Activated naive CD4-positive, alpha-beta T cell (primary cell): Measurements from ENCODE around the gene SPRING1.

ENCODE experiments used
- DNase-seq, 4 experiments: peaks; one replicate each; lab custom pipeline; 2025; lab: John Stamatoyannopoulos, UW

Gene SPRING1

DNA sequence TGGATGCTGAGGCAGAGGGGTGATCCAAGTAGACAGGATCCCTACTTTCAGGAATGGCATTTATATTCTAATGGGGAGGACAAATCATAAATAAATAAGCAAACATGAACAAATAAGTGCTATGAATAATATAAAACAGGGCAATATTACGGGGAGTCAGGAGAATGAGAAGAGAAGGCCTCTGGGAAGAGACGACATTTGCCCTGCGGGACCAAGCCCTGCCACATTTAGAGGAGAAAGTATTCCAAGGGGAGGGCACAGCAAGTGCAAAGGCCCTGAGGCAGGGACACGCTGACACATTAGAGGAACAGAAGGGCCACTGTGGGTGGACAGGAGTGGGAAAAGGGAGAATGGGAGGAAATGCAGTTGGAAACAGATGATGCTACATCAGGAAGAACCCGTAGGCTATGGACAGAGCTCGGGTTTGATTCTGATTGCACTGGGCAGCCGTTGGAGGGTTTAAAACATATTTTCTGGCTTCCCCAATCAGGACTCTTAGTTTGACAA is 1.6 kb upstream of the SPRING1 start:
- DNase-seq, result no peak

- DNase-seq, result no peak
These were observed 701 bp downstream of the SPRING1 start for GRCh38 chr12:116736962-116737773.

GRCh38 chr12:116735951-116736599 is 1.8 kb downstream of the SPRING1 start:
- no peak for DNase-seq

DNA sequence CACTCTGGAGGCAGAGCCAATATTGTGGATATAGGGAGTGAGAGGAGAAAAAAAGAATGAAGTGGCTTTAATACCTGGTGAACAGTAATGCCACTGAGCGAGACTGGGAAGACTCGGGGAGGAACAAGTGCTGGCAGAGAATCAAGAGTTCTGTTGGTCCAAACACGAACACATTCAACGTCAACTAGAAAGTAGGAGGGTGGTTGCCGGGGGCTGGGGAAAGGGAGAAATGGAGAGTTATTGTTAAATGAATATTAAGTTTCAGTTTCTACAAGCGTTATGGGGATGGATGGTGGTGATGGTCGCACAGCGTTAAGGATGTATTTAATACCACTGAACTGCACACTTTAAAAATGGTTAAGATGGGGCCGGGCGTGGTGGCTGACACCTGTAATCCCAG is 2.8 kb downstream of the SPRING1 start:
- DNase-seq, result no peak

GRCh38 chr12:116734156-116734768 is 3.6 kb downstream of the SPRING1 start:
- no peak for DNase-seq

DNA sequence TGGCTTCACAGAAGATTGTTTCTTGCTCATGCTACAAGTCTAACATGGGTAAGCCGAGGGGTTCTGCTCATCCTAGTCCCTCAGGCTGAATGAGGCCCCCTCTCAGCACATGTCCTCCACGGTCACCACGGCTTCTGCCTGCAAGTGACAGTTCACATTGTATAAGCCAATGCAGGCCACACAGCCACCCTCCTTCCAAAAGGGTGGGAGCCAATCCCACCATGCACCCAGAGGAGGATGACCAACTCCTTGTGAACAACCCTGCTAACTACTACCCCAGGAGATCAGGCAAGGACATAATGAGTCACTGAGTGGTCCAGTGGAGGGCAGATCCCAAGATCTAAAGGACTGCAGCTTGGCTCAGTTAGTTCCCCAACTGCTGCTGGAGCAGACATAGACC is 6.1 kb downstream of the SPRING1 start:
- no peak for DNase-seq

GRCh38 chr12:116727891-116728290 is 10.0 kb downstream of the SPRING1 start:
- DNase-seq, result no peak

DNA sequence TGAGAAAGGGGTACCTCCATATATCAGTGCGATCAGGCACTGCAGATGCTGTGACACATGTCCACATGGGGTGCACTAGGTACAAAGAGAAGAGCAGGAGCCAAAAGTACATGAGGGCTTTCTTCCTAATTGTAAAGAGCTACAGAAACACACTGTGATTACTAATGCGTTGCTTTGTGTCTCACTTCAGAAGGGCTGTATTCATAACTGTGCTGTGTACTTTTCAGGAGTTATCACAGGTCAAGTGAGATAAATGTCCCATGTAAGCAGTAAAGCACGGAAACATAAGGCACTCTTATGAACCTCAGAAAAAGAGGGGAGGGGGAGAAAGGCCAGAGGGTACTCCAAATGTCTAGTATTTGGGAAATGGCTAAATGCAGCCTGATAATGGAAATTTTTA is 10.6 kb downstream of the SPRING1 start:
- no peak for DNase-seq

DNA sequence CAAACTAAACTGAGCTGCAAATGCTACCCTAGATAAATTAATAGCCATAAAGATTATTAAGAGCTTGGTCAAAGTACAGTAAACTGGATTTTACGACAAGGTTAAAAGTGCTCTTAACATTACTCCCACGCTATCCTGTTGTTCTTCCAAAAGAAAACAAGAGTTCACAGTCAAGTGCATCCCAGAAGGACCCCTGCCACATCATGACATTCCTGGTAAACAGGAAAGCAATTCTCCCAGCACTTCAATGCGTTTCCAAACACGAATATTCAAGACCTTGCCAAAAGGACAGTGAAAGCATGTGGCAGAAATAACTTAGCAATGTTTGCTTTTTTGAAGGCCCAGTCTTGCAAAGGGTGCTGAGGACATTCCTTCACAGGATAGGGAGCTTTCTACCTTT is 11.2 kb downstream of the SPRING1 start:
- DNase-seq, result no peak

GRCh38 chr12:116722245-116722644 is 15.6 kb downstream of the SPRING1 start:
- no peak for DNase-seq

- no peak for DNase-seq
These were observed 17.9 kb downstream of the SPRING1 start for GRCh38 chr12:116719731-116720528.

DNA sequence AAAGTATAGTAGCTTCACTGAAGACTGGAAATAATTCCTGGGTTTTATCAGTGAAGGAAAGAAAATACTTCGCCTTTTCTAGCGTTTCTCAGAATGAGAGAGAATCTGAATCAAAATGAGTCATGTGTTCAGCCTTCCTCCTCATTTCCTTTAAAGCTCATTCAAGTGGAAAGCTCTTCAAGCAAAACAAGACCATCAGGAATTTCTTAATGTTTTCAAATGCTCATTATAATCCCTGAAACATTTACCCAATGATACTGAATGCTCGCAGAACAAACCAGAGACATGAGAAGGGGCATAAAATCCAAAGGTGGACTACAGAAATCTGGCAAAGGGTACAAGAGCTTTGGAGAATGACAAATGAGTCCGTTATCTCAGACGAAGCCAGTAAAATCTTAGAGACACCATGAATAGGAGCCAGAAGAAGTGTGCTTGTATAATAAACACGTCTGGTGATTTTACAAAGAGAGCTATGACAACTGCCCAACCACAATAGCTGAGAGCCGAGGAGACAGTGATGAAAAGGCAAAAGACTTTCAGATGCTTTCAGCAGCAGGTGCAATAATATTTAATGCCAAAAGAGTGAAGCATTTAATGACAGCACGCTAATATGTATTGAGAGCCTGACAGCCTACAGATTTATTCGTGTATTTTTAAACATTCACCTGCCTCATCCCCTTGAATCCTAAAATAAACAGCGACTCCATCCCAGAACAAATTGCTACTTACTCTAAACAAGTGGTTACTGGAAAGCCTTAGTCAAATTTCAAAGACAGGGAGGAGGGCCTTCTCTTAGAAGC is 19.0 kb downstream of the SPRING1 start:
- no peak for DNase-seq

- no peak for DNase-seq
These were observed 20.1 kb downstream of the SPRING1 start for GRCh38 chr12:116717466-116718437.

DNA sequence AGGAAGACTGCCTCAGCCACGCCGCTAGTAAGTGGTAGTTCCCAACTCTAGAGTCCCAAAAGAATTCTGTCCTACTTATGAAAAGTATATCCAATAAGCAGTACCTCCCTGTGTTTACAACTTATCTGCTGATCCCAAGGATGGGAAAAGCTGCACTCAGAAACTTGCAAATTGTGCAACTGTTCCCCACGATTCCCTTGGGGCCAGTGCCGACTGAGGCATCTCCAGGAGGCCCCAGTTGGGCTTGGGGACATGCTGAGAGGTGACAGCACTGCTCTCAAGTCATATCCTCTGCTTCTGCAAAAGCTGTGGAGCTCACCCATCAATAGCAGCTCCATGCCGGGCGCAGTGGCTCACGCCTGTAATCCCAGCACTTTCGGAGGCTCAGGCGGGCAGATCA is 23.7 kb downstream of the SPRING1 start:
- DNase-seq, result no peak

DNA sequence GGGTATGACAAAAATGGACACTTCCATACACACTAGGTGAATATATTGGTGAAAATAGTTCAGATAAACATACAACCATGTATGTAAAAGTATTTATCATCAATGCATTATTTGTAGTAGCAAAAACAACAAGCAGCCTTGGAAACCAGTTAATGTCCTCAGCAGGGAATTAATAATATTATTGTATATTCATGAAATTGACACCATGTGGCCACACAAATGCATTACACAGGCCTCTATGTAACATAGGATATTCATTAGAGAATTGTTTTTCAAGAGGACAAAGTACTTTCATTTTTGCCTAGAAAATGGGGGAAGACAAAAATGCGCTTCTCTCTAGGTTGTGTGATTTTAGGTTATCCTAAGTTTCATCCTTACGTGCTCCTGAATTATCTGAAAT is 24.3 kb downstream of the SPRING1 start:
- DNase-seq, result no peak

- DNase-seq, result no peak
These were observed 25.2 kb downstream of the SPRING1 start for GRCh38 chr12:116712458-116713303.

GRCh38 chr12:116710370-116711150 is 27.3 kb downstream of the SPRING1 start:
- DNase-seq, result no peak

- DNase-seq, result no peak
These were observed 28.1 kb downstream of the SPRING1 start for GRCh38 chr12:116709768-116710167.
